SK-N-SH treated with all-trans-retinoic acid at 6 μM for 48 hours (cell line): ENCODE data around the gene BPIFA1.

Source experiments
- ATAC-seq: fragments of 200-7000 bp; cut with Tn5 transposase; 3 replicates; pipeline ENCODE4 v1.9.1; 2020; ENCODE audit warnings: mild to moderate bottlenecking, moderate library complexity
- ARNTL ChIP-seq: fragments of 450-650 bp; formaldehyde crosslinking; IDR thresholded peaks from 2 replicates; pipeline ENCODE4 v1.5.0; 2020; ENCODE audit warnings: low read depth, mild to moderate bottlenecking, moderate library complexity, borderline replicate concordance
- BACH2 ChIP-seq: fragments of 250-450 bp; sonication (Bioruptor Pico); IDR thresholded peaks from 2 replicates; pipeline ENCODE4 v1.9.0; 2021; ENCODE audit warnings: mild to moderate bottlenecking, borderline replicate concordance
- CREB5 ChIP-seq: fragments of 250-450 bp; sonication (Bioruptor Pico); IDR thresholded peaks from 2 replicates; pipeline ENCODE4 v1.5.1; 2020; ENCODE audit warnings: low read depth, mild to moderate bottlenecking, moderate library complexity
- CSDC2 ChIP-seq: fragments of 250-450 bp; sonication (Bioruptor Pico); IDR thresholded peaks from 2 replicates; pipeline ENCODE4 v1.5.0; 2020; ENCODE audit warnings: mild to moderate bottlenecking, moderate library complexity
- ESRRG ChIP-seq: fragments of 250-450 bp; sonication (Bioruptor Pico); IDR thresholded peaks from 2 replicates; pipeline ENCODE4 v1.6.1; 2021; ENCODE audit warnings: mild to moderate bottlenecking
- GLIS3 ChIP-seq: fragments of 250-450 bp; sonication (Bioruptor Pico); IDR thresholded peaks from 2 replicates; pipeline ENCODE4 v1.5.0; 2020; ENCODE audit warnings: mild to moderate bottlenecking, moderate library complexity
- ISL1 ChIP-seq: fragments of 250-450 bp; sonication (Bioruptor Pico); IDR thresholded peaks from 2 replicates; pipeline ENCODE4 v2.1.2; 2022; ENCODE audit warnings: mild to moderate bottlenecking, moderate library complexity
- PATZ1 ChIP-seq: fragments of 250-450 bp; sonication (Bioruptor Pico); IDR thresholded peaks from 2 replicates; pipeline ENCODE4 v1.8.0; 2020; ENCODE audit warnings: mild to moderate bottlenecking, moderate library complexity, borderline replicate concordance
- PPARA ChIP-seq: fragments of 250-450 bp; sonication (Bioruptor Pico); IDR thresholded peaks from 2 replicates; pipeline ENCODE4 v1.5.0; 2020; ENCODE audit warnings: mild to moderate bottlenecking, borderline replicate concordance
- RARB ChIP-seq: fragments of 250-450 bp; sonication (Bioruptor Pico); IDR thresholded peaks from 2 replicates; pipeline ENCODE4 v1.8.0; 2021; ENCODE audit warnings: mild to moderate bottlenecking, moderate library complexity
- SNAI2 ChIP-seq: fragments of 250-450 bp; sonication (Bioruptor Pico); IDR thresholded peaks from 2 replicates; pipeline ENCODE4 v1.5.0; 2020; ENCODE audit warnings: mild to moderate bottlenecking, moderate library complexity
- TCF4 ChIP-seq: fragments of 250-450 bp; sonication (Bioruptor Pico); IDR thresholded peaks from 2 replicates; pipeline ENCODE4 v1.8.0; 2021; ENCODE audit warnings: mild to moderate bottlenecking, moderate library complexity, borderline replicate concordance
- TOX ChIP-seq: fragments of 250-450 bp; sonication (Bioruptor Pico); IDR thresholded peaks from 2 replicates; pipeline ENCODE4 v1.8.0; 2021; ENCODE audit warnings: mild to moderate bottlenecking, moderate library complexity, borderline replicate concordance
- TSHZ2 ChIP-seq: fragments of 250-450 bp; sonication (Bioruptor Pico); IDR thresholded peaks from 2 replicates; pipeline ENCODE4 v1.5.0; 2020; ENCODE audit warnings: mild to moderate bottlenecking, moderate library complexity
- ZC3H10 ChIP-seq: fragments of 250-450 bp; sonication (Bioruptor Pico); IDR thresholded peaks from 2 replicates; pipeline ENCODE4 v1.5.1; 2021; ENCODE audit warnings: mild to moderate bottlenecking, moderate library complexity
- ZFP3 ChIP-seq: fragments of 250-450 bp; sonication (Bioruptor Pico); IDR thresholded peaks from 2 replicates; pipeline ENCODE4 v1.5.0; 2020; ENCODE audit warnings: mild to moderate bottlenecking, moderate library complexity
- ZFP30 ChIP-seq: fragments of 450-650 bp; formaldehyde crosslinking; IDR thresholded peaks from 2 replicates; pipeline ENCODE4 v1.5.0; 2022; ENCODE audit warnings: mild to moderate bottlenecking, moderate library complexity
- ZNF565 ChIP-seq: fragments of 450-650 bp; formaldehyde crosslinking; conservative IDR thresholded peaks from 2 replicates; pipeline ENCODE4 v1.5.0; 2020; ENCODE audit warnings: low read depth, mild to moderate bottlenecking, moderate library complexity
- ZNF70 ChIP-seq: fragments of 450-650 bp; formaldehyde crosslinking; IDR thresholded peaks from 2 replicates; pipeline ENCODE4 v1.5.0; 2020; ENCODE audit warnings: mild to moderate bottlenecking, moderate library complexity
- ZNF8 ChIP-seq: fragments of 450-650 bp; formaldehyde crosslinking; IDR thresholded peaks from 2 replicates; pipeline ENCODE4 v1.5.0; 2020; ENCODE audit warnings: mild to moderate bottlenecking, moderate library complexity
- TF ChIP-seq, protein P1 (sequence below): fragments of 250-450 bp; sonication (Bioruptor Pico); IDR thresholded peaks from 2 replicates; pipeline ENCODE4 v1.5.1; 2021; ENCODE audit warnings: mild to moderate bottlenecking, moderate library complexity

The BPIFA1 gene

GRCh38 chr20:33235696-33236095 is at the start of gene BPIFA1:
Gene BPIFA1 (plus strand): TSS chr20:33235996. CDS start chr20:33237712, 1,716 bp downstream.
- no peak for ATAC-seq
- TF ChIP-seq ZC3H10 (no peak), RARB (no peak), ZNF70 (no peak), BACH2 (no peak), CSDC2 (CRISPR knock-in tag) (no peak), TOX (CRISPR knock-in tag) (no peak), TSHZ2 (CRISPR knock-in tag) (no peak), ZFP3 (CRISPR knock-in tag) (no peak), ISL1 (CRISPR knock-in tag) (no peak), SNAI2 (CRISPR knock-in tag) (no peak), CREB5 (CRISPR knock-in tag) (no peak)

DNA sequence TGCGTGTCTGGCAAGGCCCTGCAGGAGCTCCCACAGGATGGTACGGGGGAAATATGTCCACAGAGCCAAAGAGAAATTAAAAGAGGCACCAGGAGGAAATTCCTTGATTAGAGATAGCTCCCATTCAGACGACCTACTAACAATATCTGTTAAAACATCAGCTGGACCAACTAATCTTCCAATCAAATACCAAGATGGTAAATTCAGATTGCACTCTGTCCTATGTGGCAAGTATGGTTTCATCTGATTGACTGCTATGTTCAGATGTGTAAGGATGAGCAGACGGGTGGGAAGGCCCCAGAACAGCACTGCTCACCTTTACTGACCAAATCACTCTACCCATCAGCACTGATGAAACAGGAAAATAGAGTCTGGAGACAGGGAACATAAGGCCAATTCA is 48.3 kb upstream of the BPIFA1 start:
- no peak for TF ChIP-seq ZNF565
- no peak for TF ChIP-seq TCF4 (CRISPR knock-in tag)
- no peak for TF ChIP-seq ZC3H10
- TF ChIP-seq SNAI2 (CRISPR knock-in tag): no peak
- TF ChIP-seq, protein P1, sequence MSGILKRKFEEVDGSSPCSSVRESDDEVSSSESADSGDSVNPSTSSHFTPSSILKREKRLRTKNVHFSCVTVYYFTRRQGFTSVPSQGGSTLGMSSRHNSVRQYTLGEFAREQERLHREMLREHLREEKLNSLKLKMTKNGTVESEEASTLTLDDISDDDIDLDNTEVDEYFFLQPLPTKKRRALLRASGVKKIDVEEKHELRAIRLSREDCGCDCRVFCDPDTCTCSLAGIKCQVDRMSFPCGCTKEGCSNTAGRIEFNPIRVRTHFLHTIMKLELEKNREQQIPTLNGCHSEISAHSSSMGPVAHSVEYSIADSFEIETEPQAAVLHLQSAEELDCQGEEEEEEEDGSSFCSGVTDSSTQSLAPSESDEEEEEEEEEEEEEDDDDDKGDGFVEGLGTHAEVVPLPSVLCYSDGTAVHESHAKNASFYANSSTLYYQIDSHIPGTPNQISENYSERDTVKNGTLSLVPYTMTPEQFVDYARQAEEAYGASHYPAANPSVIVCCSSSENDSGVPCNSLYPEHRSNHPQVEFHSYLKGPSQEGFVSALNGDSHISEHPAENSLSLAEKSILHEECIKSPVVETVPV (CRISPR knock-in tag): no peak
- TF ChIP-seq TSHZ2 (CRISPR knock-in tag): no peak
- no peak for TF ChIP-seq ZFP30
- TF ChIP-seq ESRRG (CRISPR knock-in tag): no peak
- no peak for ATAC-seq

DNA sequence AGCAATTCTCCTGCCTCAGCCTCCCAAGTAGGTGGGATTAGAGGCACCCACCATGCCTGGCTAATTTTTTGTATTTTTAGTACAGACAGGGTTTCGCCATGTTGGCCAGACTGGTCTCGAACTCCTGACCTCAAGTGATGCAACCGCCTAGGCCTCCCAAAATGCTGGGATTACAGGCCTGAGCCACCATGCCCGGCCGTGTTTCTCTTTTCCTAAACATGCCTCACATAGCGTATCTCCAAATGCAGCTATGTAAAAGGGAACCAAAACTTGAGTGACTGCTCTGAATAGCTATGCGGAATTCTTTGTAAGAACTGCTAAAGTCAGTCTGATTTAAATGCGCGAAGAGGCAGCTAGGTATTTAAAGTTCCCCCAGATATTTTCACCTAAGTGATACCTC is 47.4 kb upstream of the BPIFA1 start:
- TF ChIP-seq BACH2 (no peak), PPARA (CRISPR knock-in tag) (no peak), GLIS3 (CRISPR knock-in tag) (no peak), PATZ1 (CRISPR knock-in tag) (no peak), ZNF8 (no peak), ZNF565 (no peak), ZNF70 (no peak), TOX (CRISPR knock-in tag) (no peak), ARNTL (CRISPR knock-in tag) (no peak), CREB5 (CRISPR knock-in tag) (no peak), ZFP3 (CRISPR knock-in tag) (no peak), ISL1 (CRISPR knock-in tag) (no peak), RARB (no peak)
- TF ChIP-seq, protein P1 (CRISPR knock-in tag): no peak
- no peak for ATAC-seq
